Osteoblast (primary cell): ENCODE measurements around the gene SORBS1. TPM values are rescaled to one million over a fixed set of nuclear protein-coding genes. Genes with fewer than 3 reads are reported as not detected.

ENCODE experiments used
- DNase-seq: peaks from one replicate; pipeline ENCODE4 v3.0.0; 2011; ENCODE audit warnings: low spot score, mixed read lengths; ENCODE audit not compliant: insufficient read length; ENCODE audit errors: missing footprints
- H2AFZ ChIP-seq: 2 replicates; pipeline ENCODE4 v1.6.0; 2011; ENCODE audit warnings: mild to moderate bottlenecking, low read length
- H3K27ac ChIP-seq: 2 replicates; pipeline ENCODE4 v1.5.1; 2011; ENCODE audit warnings: mild to moderate bottlenecking, low read depth, low read length, moderate library complexity
- H3K27me3 ChIP-seq: 2 replicates; pipeline ENCODE4 v1.6.0; 2012; ENCODE audit warnings: mild to moderate bottlenecking, control low read depth, inconsistent platforms, low read length, moderate library complexity; ENCODE audit not compliant: insufficient read depth
- H3K36me3 ChIP-seq: 2 replicates; pipeline ENCODE4 v1.5.1; 2011; ENCODE audit warnings: mild to moderate bottlenecking, low read length, control low read depth, moderate library complexity; ENCODE audit not compliant: insufficient read depth
- H3K4me1 ChIP-seq: 2 replicates; pipeline ENCODE4 v1.5.1; 2011; ENCODE audit warnings: mild to moderate bottlenecking, low read length, control low read depth, moderate library complexity; ENCODE audit not compliant: insufficient read depth
- H3K4me2 ChIP-seq: 2 replicates; pipeline ENCODE4 v1.6.0; 2011; ENCODE audit warnings: mild to moderate bottlenecking, low read length; ENCODE audit not compliant: insufficient read depth
- H3K4me3 ChIP-seq: fragments of 200-600 bp; sonication (generic); 3 replicates; pipeline ENCODE4 v1.5.1; 2012; ENCODE audit warnings: mild to moderate bottlenecking, low read length, inconsistent platforms; ENCODE audit not compliant: insufficient read depth
- H3K79me2 ChIP-seq: 2 replicates; pipeline ENCODE4 v1.6.0; 2012; ENCODE audit warnings: mild to moderate bottlenecking, low read length, control low read depth, inconsistent platforms; ENCODE audit not compliant: insufficient read depth
- H3K9me3 ChIP-seq: 2 replicates; pipeline ENCODE4 v1.5.1; 2011; ENCODE audit warnings: low read depth, low read length, control low read depth
- H4K20me1 ChIP-seq: 2 replicates; pipeline ENCODE4 v1.6.0; 2012; ENCODE audit warnings: mild to moderate bottlenecking, low read length, control low read depth; ENCODE audit not compliant: insufficient read depth
- total RNA-seq: library from RNA; depleted of rRNA; stranded (reverse); fragments of >200 nt; gene quantifications from 2 replicates; pipeline ENCODE4 v1.2.3, GENCODE V29; 2012
- TF ChIP-seq, protein P1 (sequence below): IDR thresholded peaks from 2 replicates; pipeline ENCODE4 v1.5.1; 2011; ENCODE audit warnings: mild to moderate bottlenecking, low read depth, low read length, moderate library complexity; ENCODE audit errors: extremely low read depth

SORBS1 gene
- total RNA-seq, 1 donor = 0.72 TPM

GRCh38 chr10:95572131-95572820 lies 11.1 kb upstream of the SORBS1 start:
- H3K27me3 ChIP-seq = peaks cover 5% of the 10 kb centered on the region
- no peaks in the 10 kb centered on the region for H3K4me1 ChIP-seq
- no peak overlapping the region for H3K4me2 ChIP-seq
- no peaks in the 10 kb centered on the region for H3K36me3 ChIP-seq
- no peaks in the 10 kb centered on the region for H4K20me1 ChIP-seq
- H3K27ac ChIP-seq = no peak overlapping the region
- no peak overlapping the region for H2AFZ ChIP-seq
- no peak for DNase-seq
- H3K4me3 ChIP-seq = no peak overlapping the region
- no peaks in the 10 kb centered on the region for H3K79me2 ChIP-seq
- TF ChIP-seq, protein P1, sequence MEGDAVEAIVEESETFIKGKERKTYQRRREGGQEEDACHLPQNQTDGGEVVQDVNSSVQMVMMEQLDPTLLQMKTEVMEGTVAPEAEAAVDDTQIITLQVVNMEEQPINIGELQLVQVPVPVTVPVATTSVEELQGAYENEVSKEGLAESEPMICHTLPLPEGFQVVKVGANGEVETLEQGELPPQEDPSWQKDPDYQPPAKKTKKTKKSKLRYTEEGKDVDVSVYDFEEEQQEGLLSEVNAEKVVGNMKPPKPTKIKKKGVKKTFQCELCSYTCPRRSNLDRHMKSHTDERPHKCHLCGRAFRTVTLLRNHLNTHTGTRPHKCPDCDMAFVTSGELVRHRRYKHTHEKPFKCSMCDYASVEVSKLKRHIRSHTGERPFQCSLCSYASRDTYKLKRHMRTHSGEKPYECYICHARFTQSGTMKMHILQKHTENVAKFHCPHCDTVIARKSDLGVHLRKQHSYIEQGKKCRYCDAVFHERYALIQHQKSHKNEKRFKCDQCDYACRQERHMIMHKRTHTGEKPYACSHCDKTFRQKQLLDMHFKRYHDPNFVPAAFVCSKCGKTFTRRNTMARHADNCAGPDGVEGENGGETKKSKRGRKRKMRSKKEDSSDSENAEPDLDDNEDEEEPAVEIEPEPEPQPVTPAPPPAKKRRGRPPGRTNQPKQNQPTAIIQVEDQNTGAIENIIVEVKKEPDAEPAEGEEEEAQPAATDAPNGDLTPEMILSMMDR = no peak
- H3K9me3 ChIP-seq = no peaks in the 10 kb centered on the region

DNA sequence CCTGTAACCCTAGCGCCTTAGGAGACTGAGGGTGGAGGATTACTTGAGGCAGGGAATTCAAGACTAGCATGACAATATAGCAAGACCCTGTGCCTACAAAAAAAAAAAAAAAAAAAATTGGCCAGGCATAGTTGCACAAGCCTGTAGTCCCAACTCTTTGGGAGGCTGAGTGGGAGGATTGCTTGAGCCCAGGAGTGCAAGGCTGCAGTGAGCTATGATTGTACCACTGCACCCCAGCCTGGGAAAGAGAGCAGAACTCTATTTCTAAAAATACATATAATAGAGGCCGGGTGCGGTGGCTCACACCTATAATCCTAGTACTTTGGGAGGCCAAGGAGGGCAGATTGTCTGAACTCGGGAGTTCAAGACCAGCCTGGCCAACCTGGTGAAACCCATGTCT lies 10.2 kb upstream of the SORBS1 start:
- no peak for DNase-seq
- H3K27me3 ChIP-seq = peaks cover 5% of the 10 kb centered on the region
- H3K4me3 ChIP-seq = no peak overlapping the region
- no peaks in the 10 kb centered on the region for H3K9me3 ChIP-seq
- H4K20me1 ChIP-seq = no peaks in the 10 kb centered on the region
- H3K79me2 ChIP-seq = no peaks in the 10 kb centered on the region
- TF ChIP-seq, protein P1 = no peak
- no peaks in the 10 kb centered on the region for H3K4me1 ChIP-seq
- no peak overlapping the region for H3K4me2 ChIP-seq
- H3K27ac ChIP-seq = no peak overlapping the region
- no peaks in the 10 kb centered on the region for H3K36me3 ChIP-seq
- H2AFZ ChIP-seq = no peak overlapping the region

DNA sequence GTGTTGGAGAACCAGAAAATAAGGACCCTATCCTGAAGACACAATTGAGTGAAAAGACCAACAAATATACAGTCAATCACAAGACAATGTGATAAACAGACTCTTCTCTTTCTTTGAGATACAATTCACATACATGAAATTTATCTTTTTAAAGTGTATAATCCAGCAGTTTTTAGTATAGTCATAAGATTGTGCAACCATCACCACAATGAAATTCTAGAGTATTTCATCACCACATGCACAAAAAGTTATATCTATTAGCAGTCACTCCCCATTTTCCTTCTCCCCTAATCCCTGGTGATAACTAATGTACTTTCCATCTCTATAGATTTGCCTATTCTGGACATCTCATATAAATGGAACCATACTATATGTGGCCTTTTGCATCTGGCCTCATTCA lies 8.2 kb upstream of the SORBS1 start:
- TF ChIP-seq, protein P1 = no peak
- Histone ChIP-seq H2AFZ (no peak overlapping the region), H3K4me2 (no peak overlapping the region), H3K36me3 (no peaks in the 10 kb centered on the region), H4K20me1 (no peaks in the 10 kb centered on the region), H3K27me3 (peaks cover 8% of the 10 kb centered on the region), H3K9me3 (no peaks in the 10 kb centered on the region), H3K79me2 (no peaks in the 10 kb centered on the region), H3K4me1 (no peaks in the 10 kb centered on the region), H3K4me3 (no peak overlapping the region), H3K27ac (no peak overlapping the region)
- DNase-seq = no peak

- Histone ChIP-seq H4K20me1 (no peaks in the 10 kb centered on the region), H2AFZ (no peak overlapping the region), H3K36me3 (no peaks in the 10 kb centered on the region), H3K9me3 (no peaks in the 10 kb centered on the region), H3K4me3 (no peak overlapping the region), H3K79me2 (no peaks in the 10 kb centered on the region), H3K4me1 (no peaks in the 10 kb centered on the region), H3K27me3 (peaks cover 8% of the 10 kb centered on the region), H3K27ac (no peak overlapping the region), H3K4me2 (no peak overlapping the region)
- TF ChIP-seq, protein P1 = no peak
- DNase-seq = no peak
These were observed 6.9 kb upstream of the SORBS1 start for GRCh38 chr10:95567903-95568630.
